HG03175 (cell line): Measurements from ENCODE around the gene PROSER2.

Experiments used
- ATAC-seq: cut with Tn5 transposase; IDR thresholded peaks from one replicate; pipeline ENCODE4 v1.9.1; 2021; ENCODE audit warnings: mild to moderate bottlenecking, moderate library complexity; ENCODE audit not compliant: unreplicated experiment

PROSER2 gene

DNA sequence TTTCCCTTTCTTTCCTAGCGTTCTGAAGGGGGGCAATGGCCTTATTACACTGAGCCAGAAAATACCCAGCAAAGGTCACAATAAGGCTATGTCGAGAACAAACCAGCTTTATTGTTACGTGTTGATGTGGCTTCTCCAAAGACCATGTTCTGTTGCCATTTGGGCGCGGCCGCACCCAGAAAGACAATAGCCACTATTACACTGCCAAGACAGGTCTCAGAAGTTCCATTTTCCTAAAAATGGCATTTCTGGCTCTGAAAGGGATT, 77.8 kb downstream of the PROSER2 start:
- no peak for ATAC-seq

DNA sequence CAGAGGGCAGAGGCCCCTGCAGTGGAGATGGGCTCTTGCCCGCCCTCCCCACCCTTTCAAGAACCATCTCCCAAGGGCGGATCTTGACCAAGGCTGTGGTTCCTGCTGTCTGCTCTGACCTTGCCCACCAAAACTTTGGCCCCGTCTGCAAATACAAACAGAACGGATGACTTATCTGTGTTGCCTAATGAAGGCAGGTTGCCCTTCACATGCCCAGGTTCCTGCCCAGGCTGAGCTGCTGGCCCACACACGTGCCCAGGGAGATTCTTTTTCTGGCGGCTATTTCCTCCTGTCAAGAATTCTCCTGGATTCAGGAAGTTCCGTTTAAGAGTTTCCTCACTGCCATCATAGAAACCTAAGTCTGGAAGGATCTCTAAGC, 78.3 kb downstream of the PROSER2 start:
- ATAC-seq: no peak

DNA sequence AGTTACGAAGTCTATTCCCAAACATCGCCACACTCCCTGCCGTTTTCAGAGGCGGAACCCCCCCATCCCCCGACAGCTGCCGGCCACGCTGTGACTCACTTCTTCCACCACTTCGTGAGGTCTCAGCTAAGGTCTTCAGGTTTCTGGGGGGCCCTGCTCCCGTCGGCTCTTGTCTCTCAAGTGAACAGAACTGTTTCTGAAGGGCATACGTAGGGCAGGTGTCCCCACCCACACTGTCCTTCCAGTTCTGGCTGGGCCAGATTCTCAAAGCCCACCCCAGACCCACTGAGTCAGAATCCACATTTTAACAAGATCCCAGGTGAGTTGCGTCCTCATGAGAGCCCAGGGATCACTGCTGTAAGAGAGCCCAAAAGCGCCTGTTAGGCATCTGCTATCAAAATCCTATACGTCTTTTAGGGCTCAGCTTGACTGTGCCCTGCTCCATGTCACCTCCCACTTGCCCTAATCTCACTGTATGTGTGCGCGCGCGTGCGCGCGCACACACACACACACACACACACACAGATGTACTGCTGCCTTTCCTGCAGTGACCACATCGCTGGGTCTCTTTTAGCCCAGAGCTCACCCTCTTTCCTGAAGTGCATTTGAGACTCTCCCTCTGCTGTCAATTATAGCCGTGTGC, 78.8 kb downstream of the PROSER2 start:
- no peak for ATAC-seq

DNA sequence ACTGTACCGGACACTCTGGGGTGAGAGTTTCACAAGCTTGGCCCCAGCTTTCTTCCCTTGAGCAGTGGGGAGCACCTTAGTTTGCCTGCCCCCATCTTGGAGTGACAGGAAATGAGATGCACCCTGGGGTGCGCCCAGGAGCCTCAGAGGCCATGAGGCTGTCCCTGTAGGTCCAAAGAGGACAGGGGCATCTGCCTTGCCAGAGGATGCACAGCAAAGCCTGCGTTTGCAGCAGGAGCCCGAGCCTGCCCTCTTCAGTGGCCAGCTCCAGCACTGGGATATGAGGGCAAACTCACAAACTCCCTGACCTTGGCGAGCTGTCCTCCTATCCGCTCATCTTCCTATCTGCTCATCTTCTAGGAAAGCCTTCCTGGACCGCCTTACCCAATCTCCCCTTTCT, 79.5 kb downstream of the PROSER2 start:
- ATAC-seq: no peak

DNA sequence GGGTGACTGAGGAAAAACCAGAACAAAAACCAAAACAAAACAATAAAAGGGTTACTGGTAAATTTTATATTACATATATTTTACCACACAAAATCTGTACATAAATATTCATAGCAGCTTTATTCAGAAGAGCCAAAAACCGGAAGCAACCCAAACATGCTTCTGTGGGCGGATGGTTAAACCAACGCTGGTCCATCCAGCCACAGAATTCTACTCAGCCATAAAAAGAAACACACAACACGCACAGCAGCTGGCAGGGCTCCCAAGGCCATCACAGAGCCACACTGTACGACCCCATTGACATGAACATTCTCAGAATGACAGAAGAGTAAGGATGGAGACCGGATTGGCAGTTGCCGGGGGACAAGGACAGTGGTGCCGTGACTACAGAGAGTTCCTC, 83.6 kb downstream of the PROSER2 start:
- no peak for ATAC-seq

DNA sequence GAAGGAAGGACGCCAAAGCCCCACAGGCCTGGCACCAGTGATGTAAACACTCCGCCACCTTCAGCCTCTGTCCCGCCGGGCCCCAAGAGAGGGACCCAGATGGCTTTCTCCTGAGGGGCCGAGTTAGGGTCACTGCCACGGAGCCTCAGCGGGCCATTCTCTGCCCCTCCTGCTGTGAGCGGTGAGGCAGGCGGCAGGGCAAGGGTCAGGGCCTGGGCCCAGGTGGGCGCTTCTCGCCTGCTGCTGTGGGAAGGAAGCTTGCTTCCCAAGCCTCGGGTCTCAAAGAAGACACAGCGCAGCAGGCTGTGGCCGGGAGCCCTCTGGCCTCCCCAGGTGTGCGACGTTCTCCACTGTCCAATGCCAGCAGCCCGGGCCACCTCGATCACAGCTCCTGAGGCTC, 84.8 kb downstream of the PROSER2 start:
- no peak for ATAC-seq

DNA sequence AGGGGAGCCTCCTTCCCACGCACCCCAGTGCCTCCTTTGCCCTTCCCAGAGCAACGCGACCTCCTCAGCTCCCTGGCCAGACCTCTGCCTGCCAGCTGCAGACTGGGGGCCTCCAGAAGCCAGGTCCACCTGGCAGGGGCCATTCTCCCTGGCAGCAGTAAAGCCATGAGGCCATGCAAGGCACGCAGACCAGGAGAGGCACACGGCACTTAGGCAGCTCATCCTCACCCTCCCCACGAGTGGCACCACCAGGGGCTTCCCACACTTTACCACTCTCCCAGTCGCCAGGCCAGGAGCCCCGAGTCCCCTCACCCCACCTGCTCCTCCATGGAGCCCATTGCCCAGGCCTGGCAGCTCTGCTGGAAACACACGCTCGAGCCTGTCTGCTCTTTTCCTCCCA, 85.4 kb downstream of the PROSER2 start:
- ATAC-seq: no peak

DNA sequence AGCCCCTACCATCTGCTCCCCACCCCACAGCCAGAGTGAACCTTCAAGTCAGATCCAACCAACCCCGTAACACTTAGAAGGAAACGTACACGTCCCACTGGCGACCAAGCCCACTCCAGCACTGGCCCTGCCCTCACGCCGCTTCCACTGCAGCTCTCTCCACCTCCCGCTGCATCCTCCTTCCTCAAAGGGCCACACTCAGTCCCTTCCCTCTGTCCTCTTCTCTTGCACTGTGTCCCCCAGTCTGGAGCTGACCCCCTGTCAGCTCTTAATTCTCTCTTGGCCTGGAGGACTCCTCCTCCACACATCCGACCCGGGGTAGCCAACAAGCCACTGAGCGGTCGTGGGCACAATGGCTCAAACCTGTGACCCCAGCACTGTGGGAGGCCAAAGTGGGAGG, 85.8 kb downstream of the PROSER2 start:
- no peak for ATAC-seq

DNA sequence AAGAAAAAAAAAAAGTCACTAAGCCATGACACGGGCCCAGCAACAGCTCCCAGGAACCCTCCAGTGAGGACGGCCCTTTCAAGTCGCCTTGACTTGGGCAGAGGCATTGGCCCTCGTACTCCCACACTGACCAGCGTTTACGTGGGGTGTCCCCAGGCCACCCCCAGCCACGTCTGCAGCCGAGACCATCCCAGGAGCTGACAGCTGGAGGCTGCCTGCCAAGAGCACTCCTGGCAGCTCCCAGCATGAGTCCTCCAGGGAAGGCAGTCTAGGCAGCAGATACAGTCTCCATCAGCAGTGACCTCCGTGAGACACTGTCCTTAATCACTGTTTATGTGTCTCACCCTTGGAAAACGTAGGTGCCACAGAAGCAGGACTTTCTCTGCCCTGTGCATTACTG, 86.5 kb downstream of the PROSER2 start:
- no peak for ATAC-seq

DNA sequence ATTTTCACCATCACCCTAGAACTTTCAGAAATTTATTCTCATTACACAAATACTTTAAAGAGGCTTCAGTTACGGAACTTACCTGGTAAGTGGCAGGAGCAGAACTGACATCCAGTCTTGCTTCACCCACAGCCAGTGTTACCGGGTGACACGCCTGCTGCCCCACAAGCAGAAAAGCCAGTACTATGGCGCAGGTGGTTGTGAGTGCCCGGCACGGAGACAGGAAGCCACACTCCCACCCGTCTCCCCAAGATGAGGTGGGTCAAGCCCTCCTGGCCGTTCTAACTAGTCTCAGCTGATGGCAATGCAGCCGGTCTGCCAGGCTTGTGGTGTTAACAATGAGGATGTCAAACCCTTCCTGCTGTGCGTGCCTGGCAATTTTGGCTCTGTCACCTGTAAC, 86.9 kb downstream of the PROSER2 start:
- ATAC-seq: no peak

DNA sequence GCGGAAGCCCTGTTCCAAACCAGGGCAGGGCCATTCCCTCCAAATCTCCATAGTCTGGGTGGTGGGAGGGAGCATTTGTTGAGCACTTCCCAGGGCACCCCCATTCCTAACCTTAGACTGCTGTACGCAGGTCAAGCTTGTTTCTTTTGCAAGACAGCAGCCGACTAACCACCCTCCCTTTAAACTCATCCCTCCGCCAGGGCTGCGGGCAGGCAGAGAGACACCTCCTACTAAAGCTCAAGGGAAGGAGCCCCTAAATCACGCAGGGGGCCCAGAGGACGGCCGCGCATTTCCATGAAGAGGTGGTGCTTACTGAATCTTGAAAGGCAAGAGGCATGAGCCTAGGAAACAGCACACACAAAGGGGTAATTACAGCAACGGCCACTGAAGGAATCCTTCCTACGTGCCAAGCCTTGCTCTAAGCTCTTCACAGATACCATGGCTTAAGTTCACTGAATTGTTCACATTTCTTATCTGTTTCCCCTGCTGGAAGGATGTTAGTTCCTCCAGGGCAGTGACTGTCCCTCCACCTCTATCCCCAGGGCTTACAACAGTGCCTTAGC, 90.0 kb downstream of the PROSER2 start:
- ATAC-seq: no peak

DNA sequence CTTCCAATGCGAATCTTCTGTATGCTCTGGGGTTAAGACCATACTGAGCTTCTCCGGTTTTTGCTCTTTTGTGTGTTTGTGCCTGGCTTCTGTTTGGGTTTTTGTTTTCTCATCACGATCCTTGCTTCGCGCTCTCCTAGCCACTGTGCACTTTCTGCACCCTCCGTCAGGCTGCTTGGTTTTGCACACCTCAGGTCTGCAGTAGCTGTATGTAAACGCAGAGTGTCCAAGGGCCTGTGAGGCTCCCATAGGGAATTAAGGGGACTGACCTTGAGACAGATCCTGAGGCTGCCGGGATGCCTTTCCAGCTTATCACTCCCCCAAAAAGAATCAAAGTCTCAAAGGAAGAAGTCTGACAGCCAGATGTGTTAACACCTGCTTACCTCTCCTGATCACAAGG, 95.2 kb downstream of the PROSER2 start:
- ATAC-seq: no peak

DNA sequence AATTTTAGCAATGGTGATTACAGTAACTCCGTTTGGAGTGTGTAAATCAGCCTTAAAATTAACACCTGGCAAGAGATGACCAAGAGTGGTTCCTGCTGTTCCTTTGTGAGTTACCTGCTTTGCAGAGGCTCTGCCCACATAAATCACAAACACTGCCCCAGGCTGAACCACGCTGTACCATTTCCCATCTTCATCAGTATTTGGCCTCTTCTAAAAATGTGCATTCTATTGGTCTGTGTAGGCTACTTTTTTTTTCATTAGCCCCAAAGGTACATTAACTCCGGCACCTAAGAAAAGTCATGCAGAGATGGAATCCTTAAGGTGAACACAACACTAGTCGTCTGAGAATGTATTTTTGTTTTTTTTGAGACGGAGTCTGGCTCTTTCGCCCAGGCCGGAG, 96.1 kb downstream of the PROSER2 start:
- ATAC-seq: no peak
